Endothelial cell of umbilical vein (primary cell): Measurements from ENCODE around the gene MEGF11.

Experiments used
- EZH2 ChIP-seq: IDR thresholded peaks from 2 replicates; pipeline ENCODE4 v1.6.1; 2012; ENCODE audit warnings: borderline replicate concordance, low read depth, mild to moderate bottlenecking, moderate library complexity, low read length, inconsistent platforms; ENCODE audit not compliant: severe bottlenecking
- GATA2 ChIP-seq: IDR thresholded peaks from 2 replicates; pipeline ENCODE4 v1.7.0; 2011; ENCODE audit warnings: low read depth, mild to moderate bottlenecking, moderate library complexity, mixed read lengths, low read length; ENCODE audit not compliant: insufficient read length, insufficient read depth
- POLR2A ChIP-seq: IDR thresholded peaks from 2 replicates; pipeline ENCODE4 v1.6.1; 2012; ENCODE audit warnings: low read depth, mild to moderate bottlenecking, control low read depth, low read length
- POLR2AphosphoS5 ChIP-seq: IDR thresholded peaks from 2 replicates; pipeline ENCODE4 v1.6.1; 2012; ENCODE audit warnings: low read depth, mild to moderate bottlenecking, control low read depth, low read length, moderate library complexity; ENCODE audit not compliant: insufficient read depth
- TF ChIP-seq, protein P1 (sequence below), 2 donors: IDR thresholded peaks; 1 replicate in 1 of 2; 2 replicates in 1 of 2; pipeline ENCODE4 v1.5.1; 2011; ENCODE audit warnings: low read length in 2 of 2, mild to moderate bottlenecking in 2 of 2, moderate library complexity in 2 of 2, control low read depth in 1 of 2, inconsistent platforms in 1 of 2, low read depth in 1 of 2; ENCODE audit not compliant: insufficient read depth in 1 of 2; ENCODE audit errors: extremely low read depth in 1 of 2
- TF ChIP-seq, protein P2 (sequence below): IDR thresholded peaks from 2 replicates; pipeline ENCODE4 v1.6.1; 2011; ENCODE audit not compliant: insufficient read depth, insufficient read length

DNA sequence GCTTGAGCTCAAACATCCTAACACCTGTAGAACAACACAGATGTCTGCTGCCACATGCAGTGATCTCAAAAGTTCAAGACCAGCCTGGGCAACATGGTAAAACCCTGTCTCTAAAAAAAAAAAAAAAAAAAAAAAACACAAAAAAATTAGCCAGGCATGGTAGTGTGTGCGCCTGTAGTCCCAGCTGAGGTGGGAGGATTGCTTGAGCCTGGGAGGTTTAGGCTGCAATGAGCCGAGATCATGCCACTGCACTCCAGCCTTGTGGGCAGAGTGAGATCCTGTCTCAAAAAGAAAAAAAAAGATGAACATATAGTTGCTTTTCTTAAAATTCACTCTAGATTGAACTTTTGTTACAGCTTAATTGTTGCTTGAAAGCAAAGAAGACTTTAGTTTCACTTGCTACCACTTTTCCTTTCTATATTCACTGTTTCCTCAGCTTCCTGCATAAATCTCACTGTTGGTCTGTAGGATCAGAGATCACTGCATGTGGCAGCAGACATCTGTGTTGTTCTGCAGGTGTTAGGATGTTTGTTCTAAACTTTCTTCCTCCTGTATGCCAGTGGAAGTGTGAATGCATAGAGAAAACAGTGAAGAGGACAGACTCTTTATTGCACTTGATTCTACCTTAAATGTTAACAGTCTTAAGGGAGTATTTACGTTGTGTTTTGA lies 371.6 kb downstream of the MEGF11 start:
- TF ChIP-seq POLR2A = no peak
- TF ChIP-seq, protein P1, sequence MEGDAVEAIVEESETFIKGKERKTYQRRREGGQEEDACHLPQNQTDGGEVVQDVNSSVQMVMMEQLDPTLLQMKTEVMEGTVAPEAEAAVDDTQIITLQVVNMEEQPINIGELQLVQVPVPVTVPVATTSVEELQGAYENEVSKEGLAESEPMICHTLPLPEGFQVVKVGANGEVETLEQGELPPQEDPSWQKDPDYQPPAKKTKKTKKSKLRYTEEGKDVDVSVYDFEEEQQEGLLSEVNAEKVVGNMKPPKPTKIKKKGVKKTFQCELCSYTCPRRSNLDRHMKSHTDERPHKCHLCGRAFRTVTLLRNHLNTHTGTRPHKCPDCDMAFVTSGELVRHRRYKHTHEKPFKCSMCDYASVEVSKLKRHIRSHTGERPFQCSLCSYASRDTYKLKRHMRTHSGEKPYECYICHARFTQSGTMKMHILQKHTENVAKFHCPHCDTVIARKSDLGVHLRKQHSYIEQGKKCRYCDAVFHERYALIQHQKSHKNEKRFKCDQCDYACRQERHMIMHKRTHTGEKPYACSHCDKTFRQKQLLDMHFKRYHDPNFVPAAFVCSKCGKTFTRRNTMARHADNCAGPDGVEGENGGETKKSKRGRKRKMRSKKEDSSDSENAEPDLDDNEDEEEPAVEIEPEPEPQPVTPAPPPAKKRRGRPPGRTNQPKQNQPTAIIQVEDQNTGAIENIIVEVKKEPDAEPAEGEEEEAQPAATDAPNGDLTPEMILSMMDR (IDR thresholded peaks at IDR 0.05; ENCODE audit: extremely low read depth in 1 of 2, insufficient read depth in 1 of 2, low read depth in 1 of 2, low read length in 2 of 2) = no peak
- TF ChIP-seq POLR2AphosphoS5 = no peak
- TF ChIP-seq EZH2 = no peak
- TF ChIP-seq GATA2 = no peak
- TF ChIP-seq, protein P2, sequence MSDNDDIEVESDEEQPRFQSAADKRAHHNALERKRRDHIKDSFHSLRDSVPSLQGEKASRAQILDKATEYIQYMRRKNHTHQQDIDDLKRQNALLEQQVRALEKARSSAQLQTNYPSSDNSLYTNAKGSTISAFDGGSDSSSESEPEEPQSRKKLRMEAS = no peak
